IPS-18c (cell line): ENCODE results near the gene CCDC85A.

Source experiments
- H3K4me3 ChIP-seq: 2 replicates; pipeline ENCODE4 v1.7.0; 2013; ENCODE audit warnings: low read depth, mild to moderate bottlenecking, low read length, moderate library complexity; ENCODE audit not compliant: insufficient read depth
- H3K9me3 ChIP-seq: one replicate; pipeline ENCODE4 v1.6.1; 2013; ENCODE audit warnings: mild to moderate bottlenecking, low read length, moderate library complexity; ENCODE audit not compliant: control insufficient read depth, insufficient read depth

The CCDC85A gene

GRCh38 chr2:56266761-56267414 is 83.1 kb downstream of the CCDC85A start:
- no peaks in the 10 kb centered on the region for H3K9me3 ChIP-seq
- no peak overlapping the region for H3K4me3 ChIP-seq

GRCh38 chr2:56267415-56267788 is 83.6 kb downstream of the CCDC85A start:
- no peaks in the 10 kb centered on the region for H3K9me3 ChIP-seq
- H3K4me3 ChIP-seq = no peak overlapping the region

GRCh38 chr2:56268856-56269255 is 85.1 kb downstream of the CCDC85A start:
- H3K9me3 ChIP-seq = no peaks in the 10 kb centered on the region
- H3K4me3 ChIP-seq = no peak overlapping the region

GRCh38 chr2:56271275-56271674 is 87.5 kb downstream of the CCDC85A start:
- Histone ChIP-seq H3K4me3 (no peak overlapping the region), H3K9me3 (peaks cover 2% of the 10 kb centered on the region)

- H3K4me3 ChIP-seq = no peak overlapping the region
- no peaks in the 10 kb centered on the region for H3K9me3 ChIP-seq
These were observed 101.4 kb downstream of the CCDC85A start for GRCh38 chr2:56285224-56285623.

- no peaks in the 10 kb centered on the region for H3K9me3 ChIP-seq
- H3K4me3 ChIP-seq = no peak overlapping the region
These were observed 103.1 kb downstream of the CCDC85A start for GRCh38 chr2:56286936-56287335.

- no peak overlapping the region for H3K4me3 ChIP-seq
- no peaks in the 10 kb centered on the region for H3K9me3 ChIP-seq
These were observed 103.7 kb downstream of the CCDC85A start for GRCh38 chr2:56287508-56287907.

- H3K9me3 ChIP-seq = no peaks in the 10 kb centered on the region
These were observed 104.2 kb downstream of the CCDC85A start for GRCh38 chr2:56287974-56288373.

GRCh38 chr2:56288838-56289580 is 105.2 kb downstream of the CCDC85A start:
- no peaks in the 10 kb centered on the region for H3K9me3 ChIP-seq
- H3K4me3 ChIP-seq = no peak overlapping the region

More at GRCh38 chr2:56287974-56288373, 104.2 kb downstream of the CCDC85A start:
- no peak overlapping the region for H3K4me3 ChIP-seq

GRCh38 chr2:56291711-56292110 is 107.9 kb downstream of the CCDC85A start:
- H3K9me3 ChIP-seq = no peaks in the 10 kb centered on the region
- no peak overlapping the region for H3K4me3 ChIP-seq

GRCh38 chr2:56292951-56293350 is 109.2 kb downstream of the CCDC85A start:
- Histone ChIP-seq H3K4me3 (no peak overlapping the region), H3K9me3 (no peaks in the 10 kb centered on the region)

- H3K4me3 ChIP-seq = no peak overlapping the region
These were observed 111.9 kb downstream of the CCDC85A start for GRCh38 chr2:56295666-56296065.

GRCh38 chr2:56297671-56298070 is 113.9 kb downstream of the CCDC85A start:
- H3K9me3 ChIP-seq = no peaks in the 10 kb centered on the region
- H3K4me3 ChIP-seq = no peak overlapping the region

More at GRCh38 chr2:56295666-56296065, 111.9 kb downstream of the CCDC85A start:
- no peaks in the 10 kb centered on the region for H3K9me3 ChIP-seq

- H3K4me3 ChIP-seq = no peak overlapping the region
- no peaks in the 10 kb centered on the region for H3K9me3 ChIP-seq
These were observed 115.4 kb downstream of the CCDC85A start for GRCh38 chr2:56299171-56299691.

- H3K9me3 ChIP-seq = no peaks in the 10 kb centered on the region
- no peak overlapping the region for H3K4me3 ChIP-seq
These were observed 125.9 kb downstream of the CCDC85A start for GRCh38 chr2:56309626-56310170.

GRCh38 chr2:56313500-56313921 is 129.7 kb downstream of the CCDC85A start:
- Histone ChIP-seq H3K4me3 (no peak overlapping the region), H3K9me3 (no peaks in the 10 kb centered on the region)

GRCh38 chr2:56314371-56314770 is 130.6 kb downstream of the CCDC85A start:
- no peak overlapping the region for H3K4me3 ChIP-seq
- H3K9me3 ChIP-seq = no peaks in the 10 kb centered on the region

- no peaks in the 10 kb centered on the region for H3K9me3 ChIP-seq
- no peak overlapping the region for H3K4me3 ChIP-seq
These were observed 131.0 kb downstream of the CCDC85A start for GRCh38 chr2:56314796-56315195.
